ENCODE measurements around the gene WBP1.

The WBP1 gene

GRCh38 chr2:74498500-74499266 lies 40.4 kb downstream of the WBP1 start:
- peak overlapping the region; percentile 35 to 39 for H3K4me3 ChIP-seq (replicated peaks in 1 of 2; ENCODE audit: low read depth in 2 of 2, low read length in 2 of 2)
- TF ChIP-seq CTCF (IDR thresholded peaks at IDR 0.05; ENCODE audit: low read depth, low read length) = no peak
- DNase-seq (ENCODE audit: low read depth in 2 of 2) = peak in 1 of 2 donors; percentile 43

- DNase-seq (ENCODE audit: low read depth in 2 of 2) = peak; percentile 33 to 35
- peak within 1 kb of the TSS; percentile 35 to 39 for H3K4me3 ChIP-seq (replicated peaks in 1 of 2; ENCODE audit: low read depth in 2 of 2, low read length in 2 of 2)
- TF ChIP-seq CTCF (IDR thresholded peaks at IDR 0.05; ENCODE audit: low read depth, low read length) = no peak
These were observed 41.2 kb downstream of the WBP1 start, which contains the start of gene LBX2 for GRCh38 chr2:74499267-74499939. TSS of gene LBX2 (minus strand) at chr2:74499603. CDS start at chr2:74499537, 66 bp downstream.

GRCh38 chr2:74499940-74500577 lies 41.8 kb downstream of the WBP1 start:
- no peak for DNase-seq (ENCODE audit: low read depth in 2 of 2)
- no peak for TF ChIP-seq CTCF (IDR thresholded peaks at IDR 0.05; ENCODE audit: low read depth, low read length)
- no peak overlapping the region for H3K4me3 ChIP-seq (replicated peaks in 1 of 2; ENCODE audit: low read depth in 2 of 2, low read length in 2 of 2)

GRCh38 chr2:74500578-74500946 lies 42.3 kb downstream of the WBP1 start:
- no peak for DNase-seq (ENCODE audit: low read depth in 2 of 2)
- H3K4me3 ChIP-seq (replicated peaks in 1 of 2; ENCODE audit: low read depth in 2 of 2, low read length in 2 of 2) = no peak overlapping the region
- TF ChIP-seq CTCF (IDR thresholded peaks at IDR 0.05; ENCODE audit: low read depth, low read length) = no peak

- H3K4me3 ChIP-seq (replicated peaks in 1 of 2; ENCODE audit: low read depth in 2 of 2, low read length in 2 of 2) = peak overlapping the region in 1 of 2 donors; percentile 69
- TF ChIP-seq CTCF (IDR thresholded peaks at IDR 0.05; ENCODE audit: low read depth, low read length) = no peak
- no peak for DNase-seq (ENCODE audit: low read depth in 2 of 2)
These were observed 43.3 kb downstream of the WBP1 start for GRCh38 chr2:74501335-74502071.

- H3K4me3 ChIP-seq (replicated peaks in 1 of 2; ENCODE audit: low read depth in 2 of 2, low read length in 2 of 2) = peak overlapping the region; percentile 67 to 69
- TF ChIP-seq CTCF (IDR thresholded peaks at IDR 0.05; ENCODE audit: low read depth, low read length) = no peak
- DNase-seq (ENCODE audit: low read depth in 2 of 2) = peak; percentile 19 to 28
These were observed 44.0 kb downstream of the WBP1 start for GRCh38 chr2:74502147-74502719.
